CD4-positive, alpha-beta T cell (primary cell): ENCODE results near the gene SLC2A10. TPM values are rescaled to one million over a fixed set of nuclear protein-coding genes. Genes with fewer than 3 reads are reported as not detected.

Experiments
- ATAC-seq: fragments of 200-7000 bp; cut with Tn5 transposase; one replicate; pipeline ENCODE4 v1.10.0; 2022; ENCODE audit warnings: mild to moderate bottlenecking; ENCODE audit not compliant: poor library complexity
- CTCF ChIA-PET: fragments of 350-600 bp; sonication (Branson Sonifier 250); formaldehyde crosslinking; loops from one replicate; lab custom pipeline; 2021; ENCODE audit warnings: antibody characterized with exemption, inconsistent platforms; lab: Charles Lee
- POLR2A ChIA-PET: fragments of 350-600 bp; sonication (Branson Sonifier 250); formaldehyde crosslinking; loops from one replicate; lab custom pipeline; 2021; ENCODE audit warnings: antibody characterized with exemption, inconsistent platforms; lab: Charles Lee
- DNase-seq, 14 experiments: peaks; one replicate each; pipeline ENCODE4 v3.0.0-alpha.2; 2013 to 2020; ENCODE audit warnings: mixed read lengths in 2 of 14
- H3K27ac ChIP-seq, 2 donors: one replicate each; pipeline versions ENCODE4 v1.5.1 to v1.7.0; 2013; ENCODE audit warnings: low read length in 2 of 2, low read depth in 1 of 2, mild to moderate bottlenecking in 1 of 2
- H3K27me3 ChIP-seq, 2 experiments: 1 replicate in 1 of 2; 2 replicates in 1 of 2; pipeline versions ENCODE4 v1.6.1 to v1.7.0; 2013; ENCODE audit warnings: low read length in 2 of 2, control low read depth in 1 of 2, mild to moderate bottlenecking in 1 of 2, moderate library complexity in 1 of 2; ENCODE audit not compliant: insufficient read depth in 2 of 2, control insufficient read depth in 1 of 2
- H3K36me3 ChIP-seq: one replicate; pipeline ENCODE4 v1.6.1; 2013; ENCODE audit warnings: low read length, control low read depth; ENCODE audit not compliant: insufficient read depth
- H3K4me1 ChIP-seq: one replicate; pipeline ENCODE4 v1.6.1; 2013; ENCODE audit warnings: low read length, control low read depth; ENCODE audit not compliant: insufficient read depth
- H3K4me3 ChIP-seq: one replicate; pipeline ENCODE4 v1.5.1; 2013; ENCODE audit warnings: mild to moderate bottlenecking, low read length, moderate library complexity
- H3K9me3 ChIP-seq, 2 experiments: 1 replicate in 1 of 2; 2 replicates in 1 of 2; pipeline versions ENCODE4 v1.6.1 to v1.7.0; 2013; ENCODE audit warnings: low read length in 2 of 2, mild to moderate bottlenecking in 2 of 2, control low read depth in 1 of 2, moderate library complexity in 1 of 2; ENCODE audit not compliant: control insufficient read depth in 1 of 2, insufficient read depth in 1 of 2
- H3K27ac Mint-ChIP-seq: one replicate; pipeline ENCODE4 v1.8.0; 2020; ENCODE audit warnings: mixed read lengths
- H3K27me3 Mint-ChIP-seq: one replicate; pipeline ENCODE4 v1.8.0; 2021; ENCODE audit warnings: mixed read lengths
- H3K36me3 Mint-ChIP-seq: one replicate; pipeline ENCODE4 v1.8.0; 2021; ENCODE audit warnings: low read depth, mixed read lengths
- H3K4me1 Mint-ChIP-seq: one replicate; pipeline ENCODE4 v1.8.0; 2021; ENCODE audit warnings: low read depth, mixed read lengths
- H3K4me3 Mint-ChIP-seq: one replicate; pipeline ENCODE4 v1.8.0; 2020; ENCODE audit warnings: mild to moderate bottlenecking, mixed read lengths
- H3K9me3 Mint-ChIP-seq: one replicate; pipeline ENCODE4 v1.8.0; 2020; ENCODE audit warnings: mixed read lengths
- intact Hi-C, 2 experiments: fragments of 100-400 bp; cut with DNase I in 1 of 2; cut with micrococcal nuclease in 1 of 2; formaldehyde crosslinking; loops; one replicate each; pipeline versions ENCODE4 v1.15.1 to v1.9.0; 2023 to 2025; cut with DNase I, micrococcal nuclease
- total RNA-seq, 174 experiments: library from RNA in 2 of 174; stranded (reverse) in 2 of 174; gene quantifications; one replicate each; pipeline ENCODE4 v1.2.3 and lab custom pipeline; 2021 to 2026
- TF ChIP-seq, protein P1 (sequence below): fragments of 200-600 bp; IDR thresholded peaks from one replicate; pipeline ENCODE4 v1.8.0; 2022; ENCODE audit warnings: antibody characterized with exemption, mild to moderate bottlenecking

Gene SLC2A10
- total RNA-seq, 2 experiments from 2014 or later = not detected

- no peaks in the 10 kb centered on the region for H3K9me3 Mint-ChIP-seq
- peak; percentile 11 to 59 (median 22) for DNase-seq
- H3K4me1 Mint-ChIP-seq = no peaks in the 10 kb centered on the region
- Histone ChIP-seq H3K4me1 (no peaks in the 10 kb centered on the region), H3K36me3 (no peaks in the 10 kb centered on the region), H3K27me3 (peaks cover 5 to 8% of the 10 kb centered on the region in 2 experiments), H3K4me3 (no peak overlapping the region), H3K9me3 (no peaks in the 10 kb centered on the region), H3K27ac (no peak overlapping the region)
- TF ChIP-seq, protein P1, sequence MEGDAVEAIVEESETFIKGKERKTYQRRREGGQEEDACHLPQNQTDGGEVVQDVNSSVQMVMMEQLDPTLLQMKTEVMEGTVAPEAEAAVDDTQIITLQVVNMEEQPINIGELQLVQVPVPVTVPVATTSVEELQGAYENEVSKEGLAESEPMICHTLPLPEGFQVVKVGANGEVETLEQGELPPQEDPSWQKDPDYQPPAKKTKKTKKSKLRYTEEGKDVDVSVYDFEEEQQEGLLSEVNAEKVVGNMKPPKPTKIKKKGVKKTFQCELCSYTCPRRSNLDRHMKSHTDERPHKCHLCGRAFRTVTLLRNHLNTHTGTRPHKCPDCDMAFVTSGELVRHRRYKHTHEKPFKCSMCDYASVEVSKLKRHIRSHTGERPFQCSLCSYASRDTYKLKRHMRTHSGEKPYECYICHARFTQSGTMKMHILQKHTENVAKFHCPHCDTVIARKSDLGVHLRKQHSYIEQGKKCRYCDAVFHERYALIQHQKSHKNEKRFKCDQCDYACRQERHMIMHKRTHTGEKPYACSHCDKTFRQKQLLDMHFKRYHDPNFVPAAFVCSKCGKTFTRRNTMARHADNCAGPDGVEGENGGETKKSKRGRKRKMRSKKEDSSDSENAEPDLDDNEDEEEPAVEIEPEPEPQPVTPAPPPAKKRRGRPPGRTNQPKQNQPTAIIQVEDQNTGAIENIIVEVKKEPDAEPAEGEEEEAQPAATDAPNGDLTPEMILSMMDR = peak; percentile 76
- H3K27me3 Mint-ChIP-seq = peaks cover 27% of the 10 kb centered on the region
- ATAC-seq = no peak
- ChIA-PET CTCF (interaction anchor here (0.8 kb wide), 1 partner anchor 10 kb away, joined by 4 read pairs; no protein-coding TSS in a partner anchor), POLR2A (no interaction called here)
- no peak overlapping the region for H3K27ac Mint-ChIP-seq
- no peaks in the 10 kb centered on the region for H3K36me3 Mint-ChIP-seq
- intact Hi-C loops = loop anchor here in 1 of 2 experiments (10.0 kb wide), 1 partner anchor 632 kb away; no protein-coding TSS in a partner anchor
- H3K4me3 Mint-ChIP-seq = no peak overlapping the region
Measured at GRCh38 chr20:46752728-46753127, 43.3 kb downstream of the SLC2A10 start.

DNA sequence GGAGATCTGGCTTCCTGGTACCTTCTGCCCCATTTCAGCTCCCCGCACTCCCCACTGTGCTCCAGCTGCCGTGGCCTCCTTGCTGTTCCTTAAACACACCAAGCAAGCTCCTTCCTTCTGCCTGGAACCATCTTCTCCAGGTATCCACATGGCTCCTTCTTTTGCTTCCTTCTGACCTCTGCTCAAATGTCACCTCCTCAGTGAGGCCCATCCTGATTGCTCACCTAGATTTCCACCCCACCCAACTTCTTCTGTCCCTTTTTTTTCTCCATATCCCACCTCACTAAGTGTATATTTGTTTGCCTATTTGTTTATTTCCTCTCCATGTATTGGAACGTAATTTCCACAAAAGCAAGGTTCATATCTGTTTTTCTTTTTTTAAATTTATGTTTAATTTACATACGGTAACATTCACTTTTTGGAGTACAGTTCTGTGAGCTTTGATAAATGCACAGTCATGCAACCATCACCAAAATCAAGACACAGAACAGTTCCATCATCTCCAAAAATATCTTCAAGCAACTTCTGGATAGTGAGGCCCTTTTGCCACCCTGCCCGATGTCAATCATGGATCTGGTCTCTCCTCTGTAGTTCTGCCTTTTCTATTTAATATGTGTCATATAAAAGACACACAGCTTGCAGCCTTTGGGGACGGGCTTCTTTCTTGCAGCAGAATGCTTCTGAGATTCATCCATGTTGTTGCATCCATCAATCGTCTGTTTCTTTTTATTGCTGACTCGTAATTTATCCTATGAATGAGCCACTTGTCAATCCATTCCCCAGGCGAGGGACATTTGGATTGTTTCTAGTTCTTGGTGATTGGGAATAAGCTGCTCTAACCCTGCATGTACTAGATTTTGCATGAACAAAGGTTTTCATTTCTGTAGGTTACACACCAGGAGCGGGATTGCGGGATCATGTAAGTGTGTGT, 46.3 kb downstream of the SLC2A10 start:
- no peak for ATAC-seq
- H3K27ac Mint-ChIP-seq = no peak overlapping the region
- TF ChIP-seq, protein P1 = no peak

GRCh38 chr20:46756419-46756818, 47.0 kb downstream of the SLC2A10 start:
- TF ChIP-seq, protein P1 = no peak
- POLR2A ChIA-PET = no interaction called here
- Mint-ChIP-seq H3K27ac (no peak overlapping the region), H3K36me3 (no peaks in the 10 kb centered on the region), H3K9me3 (no peaks in the 10 kb centered on the region), H3K4me3 (no peak overlapping the region), H3K4me1 (peaks cover 5% of the 10 kb centered on the region), H3K27me3 (peaks cover 15% of the 10 kb centered on the region)
- no peak for DNase-seq
- no peak for ATAC-seq
- Histone ChIP-seq H3K36me3 (no peaks in the 10 kb centered on the region), H3K27ac (no peak overlapping the region), H3K4me3 (no peak overlapping the region), H3K9me3 (no peaks in the 10 kb centered on the region), H3K27me3 (peaks cover 0 to 7% of the 10 kb centered on the region in 2 experiments), H3K4me1 (peaks cover 9% of the 10 kb centered on the region)
- CTCF ChIA-PET = no interaction called here
- intact Hi-C loops = loop anchor here in 1 of 2 experiments (10.0 kb wide), 1 partner anchor 628 kb away; no protein-coding TSS in a partner anchor

More for the DNA sequence above, 46.3 kb downstream of the SLC2A10 start:
- Histone ChIP-seq H3K27me3 (peaks cover 0 to 8% of the 10 kb centered on the region in 2 experiments), H3K36me3 (no peaks in the 10 kb centered on the region), H3K9me3 (no peaks in the 10 kb centered on the region), H3K27ac (no peak overlapping the region), H3K4me1 (peaks cover 9% of the 10 kb centered on the region), H3K4me3 (no peak overlapping the region)
- no peak for DNase-seq
- H3K27me3 Mint-ChIP-seq = peaks cover 11% of the 10 kb centered on the region
- intact Hi-C loops = loop anchor here in 1 of 2 experiments (10.0 kb wide), 1 partner anchor 629 kb away; no protein-coding TSS in a partner anchor
- H3K9me3 Mint-ChIP-seq = no peaks in the 10 kb centered on the region
- ChIA-PET CTCF (no interaction called here), POLR2A (no interaction called here)
- peaks cover 5% of the 10 kb centered on the region for H3K4me1 Mint-ChIP-seq
- no peak overlapping the region for H3K4me3 Mint-ChIP-seq
- no peaks in the 10 kb centered on the region for H3K36me3 Mint-ChIP-seq
